GM06990 (cell line): ENCODE measurements around the gene IVD.

Experiments used
- DNase-seq: peaks from one replicate; pipeline ENCODE4 v3.0.0-alpha.2; 2011; ENCODE audit not compliant: insufficient read length; ENCODE audit errors: extremely low read depth
- H3K27me3 ChIP-seq: replicated peaks from 2 replicates; pipeline ENCODE4 v1.6.0; 2011; ENCODE audit warnings: low read length; ENCODE audit not compliant: control insufficient read depth, insufficient read depth
- H3K36me3 ChIP-seq: 2 replicates; pipeline ENCODE4 v1.5.1; 2011; ENCODE audit warnings: low read length; ENCODE audit not compliant: control insufficient read depth, insufficient read depth
- H3K4me3 ChIP-seq: replicated peaks from 2 replicates; pipeline ENCODE4 v1.5.1; 2011; ENCODE audit warnings: low read depth, mild to moderate bottlenecking, control low read depth, low read length
- CTCF ChIP-seq: IDR thresholded peaks from 2 replicates; pipeline ENCODE4 v1.5.1; 2011; ENCODE audit warnings: low read length, control low read depth, mild to moderate bottlenecking, inconsistent platforms; ENCODE audit not compliant: insufficient read depth, poor library complexity, severe bottlenecking

IVD gene

GRCh38 chr15:40458495-40459371, 53.1 kb downstream of the IVD start:
- H3K4me3 ChIP-seq: no peak overlapping the region
- no peaks in the 10 kb centered on the region for H3K27me3 ChIP-seq
- no peak for TF ChIP-seq CTCF
- DNase-seq: no peak
- H3K36me3 ChIP-seq: peaks cover 14% of the 10 kb centered on the region

- no peak for DNase-seq
- Histone ChIP-seq H3K27me3 (no peaks in the 10 kb centered on the region), H3K36me3 (peaks cover 17% of the 10 kb centered on the region), H3K4me3 (no peak overlapping the region)
- TF ChIP-seq CTCF: no peak
Measured at GRCh38 chr15:40459391-40460015, 53.9 kb downstream of the IVD start.

GRCh38 chr15:40460404-40460803, 54.8 kb downstream of the IVD start:
- peaks cover 19% of the 10 kb centered on the region for H3K36me3 ChIP-seq

GRCh38 chr15:40461958-40462357, 56.4 kb downstream of the IVD start:
- no peak for DNase-seq
- no peaks in the 10 kb centered on the region for H3K27me3 ChIP-seq
- TF ChIP-seq CTCF: no peak
- H3K36me3 ChIP-seq: peaks cover 21% of the 10 kb centered on the region
- H3K4me3 ChIP-seq: no peak overlapping the region

More at GRCh38 chr15:40460404-40460803, 54.8 kb downstream of the IVD start:
- no peak for TF ChIP-seq CTCF
- Histone ChIP-seq H3K4me3 (no peak overlapping the region), H3K27me3 (no peaks in the 10 kb centered on the region)
- DNase-seq: no peak

GRCh38 chr15:40463279-40463678, 57.7 kb downstream of the IVD start:
- TF ChIP-seq CTCF: no peak
- H3K36me3 ChIP-seq: peaks cover 21% of the 10 kb centered on the region
- H3K27me3 ChIP-seq: no peaks in the 10 kb centered on the region
- H3K4me3 ChIP-seq: no peak overlapping the region
- DNase-seq: no peak
